C4-2B (cell line): ENCODE measurements around the gene PRKD1.

Source experiments
- H3K27ac ChIP-seq: fragments of 450-650 bp; 2 replicates; pipeline ENCODE4 v1.5.1; 2017
- ZFX ChIP-seq: fragments of 450-650 bp; IDR thresholded peaks from 2 replicates; pipeline ENCODE4 v1.6.1; 2017
- TF ChIP-seq, protein P1 (sequence below): fragments of 450-650 bp; conservative IDR thresholded peaks from 2 replicates; pipeline ENCODE4 v1.5.1; 2017; ENCODE audit warnings: mild to moderate bottlenecking

PRKD1 gene

DNA sequence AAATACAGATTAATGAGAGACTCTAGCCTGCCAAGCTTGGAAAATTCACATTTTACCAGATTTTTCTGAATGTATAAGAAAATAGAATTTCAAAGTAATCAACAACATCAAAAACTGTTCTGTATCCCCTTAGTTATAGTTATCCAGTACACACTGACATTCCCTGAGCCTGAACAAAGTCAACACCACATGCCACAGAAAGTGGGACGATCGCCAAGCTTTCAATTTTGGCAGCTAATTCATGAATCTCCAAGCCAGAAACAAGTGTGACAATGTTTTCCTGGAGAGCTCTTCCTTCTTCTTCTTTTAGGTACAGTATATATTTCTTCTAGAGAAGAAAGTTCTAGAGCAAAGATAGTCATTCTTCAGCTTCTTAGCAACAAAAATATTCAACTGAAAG lies 290.2 kb downstream of the PRKD1 start:
- no peak overlapping the region for H3K27ac ChIP-seq
- TF ChIP-seq ZFX, result no peak
- TF ChIP-seq, protein P1, sequence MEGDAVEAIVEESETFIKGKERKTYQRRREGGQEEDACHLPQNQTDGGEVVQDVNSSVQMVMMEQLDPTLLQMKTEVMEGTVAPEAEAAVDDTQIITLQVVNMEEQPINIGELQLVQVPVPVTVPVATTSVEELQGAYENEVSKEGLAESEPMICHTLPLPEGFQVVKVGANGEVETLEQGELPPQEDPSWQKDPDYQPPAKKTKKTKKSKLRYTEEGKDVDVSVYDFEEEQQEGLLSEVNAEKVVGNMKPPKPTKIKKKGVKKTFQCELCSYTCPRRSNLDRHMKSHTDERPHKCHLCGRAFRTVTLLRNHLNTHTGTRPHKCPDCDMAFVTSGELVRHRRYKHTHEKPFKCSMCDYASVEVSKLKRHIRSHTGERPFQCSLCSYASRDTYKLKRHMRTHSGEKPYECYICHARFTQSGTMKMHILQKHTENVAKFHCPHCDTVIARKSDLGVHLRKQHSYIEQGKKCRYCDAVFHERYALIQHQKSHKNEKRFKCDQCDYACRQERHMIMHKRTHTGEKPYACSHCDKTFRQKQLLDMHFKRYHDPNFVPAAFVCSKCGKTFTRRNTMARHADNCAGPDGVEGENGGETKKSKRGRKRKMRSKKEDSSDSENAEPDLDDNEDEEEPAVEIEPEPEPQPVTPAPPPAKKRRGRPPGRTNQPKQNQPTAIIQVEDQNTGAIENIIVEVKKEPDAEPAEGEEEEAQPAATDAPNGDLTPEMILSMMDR, result no peak

DNA sequence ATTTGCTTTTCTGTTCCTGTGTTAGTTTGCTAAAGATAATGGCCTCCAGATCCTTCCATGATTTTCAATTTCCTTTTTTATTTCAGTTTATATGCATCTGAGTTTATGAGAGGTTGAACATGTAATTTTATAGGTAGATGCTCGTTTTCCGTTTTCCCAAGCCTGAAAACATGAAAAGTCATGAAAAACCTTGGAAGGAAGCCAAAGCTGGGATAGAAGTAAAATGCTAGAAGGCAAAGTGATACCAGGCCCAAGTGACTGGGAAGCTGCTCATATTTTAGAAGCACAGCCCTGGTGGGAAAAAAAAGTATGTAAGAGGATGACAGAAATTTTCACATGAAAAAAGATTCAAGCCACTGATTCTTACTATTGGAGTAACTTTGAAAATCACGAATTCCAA lies 290.8 kb downstream of the PRKD1 start:
- no peak for TF ChIP-seq ZFX
- TF ChIP-seq, protein P1, result no peak
- H3K27ac ChIP-seq, result no peak overlapping the region

DNA sequence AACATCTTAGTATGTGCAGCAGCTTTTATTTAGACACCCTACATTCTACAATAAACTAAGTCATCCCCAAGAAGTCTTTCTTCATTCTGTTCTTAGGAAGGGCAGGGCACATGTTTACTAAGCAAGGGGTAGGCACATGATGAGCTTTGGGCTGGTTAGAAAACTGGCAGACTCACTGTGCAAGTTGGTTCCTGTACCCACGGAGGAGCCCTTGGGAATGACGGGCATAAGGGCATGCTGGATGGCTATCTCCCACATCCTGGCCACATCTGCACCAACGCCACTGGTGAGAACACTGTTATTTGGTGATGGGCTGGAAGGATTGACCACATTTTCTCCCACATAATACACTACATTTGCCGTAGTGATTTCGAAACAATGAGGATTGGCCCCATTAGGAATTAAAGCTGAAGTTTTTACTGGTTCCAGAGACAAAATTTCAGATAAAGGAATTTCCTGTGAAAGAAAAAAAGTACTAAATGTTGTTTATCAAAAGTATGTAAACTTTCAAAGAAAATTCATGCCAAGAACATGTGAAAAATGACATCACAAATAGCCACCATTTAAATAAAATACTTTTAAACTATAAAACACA lies 297.0 kb downstream of the PRKD1 start:
- no peak for TF ChIP-seq ZFX
- TF ChIP-seq, protein P1, result no peak
- no peak overlapping the region for H3K27ac ChIP-seq

DNA sequence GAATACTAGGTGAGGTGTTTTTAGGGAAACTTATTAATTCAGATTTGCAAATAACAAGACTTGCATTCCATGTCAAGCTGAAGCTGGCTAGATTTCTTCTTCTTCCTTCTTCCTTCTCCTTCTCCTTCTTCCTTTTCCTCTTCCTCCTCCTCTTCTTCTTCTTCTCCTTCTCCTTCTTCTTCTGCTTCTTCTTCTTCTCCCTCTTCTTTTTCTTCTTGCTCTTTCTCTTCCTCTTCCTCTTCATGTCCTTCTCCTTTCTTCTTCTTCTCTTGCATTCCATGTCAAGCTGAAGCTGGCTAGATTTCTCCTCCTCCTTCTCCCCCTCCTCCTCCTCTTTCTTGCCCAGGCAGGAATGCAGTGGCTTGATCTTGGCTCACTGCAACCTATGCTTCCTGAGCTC lies 297.8 kb downstream of the PRKD1 start:
- no peak overlapping the region for H3K27ac ChIP-seq
- no peak for TF ChIP-seq ZFX
- TF ChIP-seq, protein P1, result no peak

DNA sequence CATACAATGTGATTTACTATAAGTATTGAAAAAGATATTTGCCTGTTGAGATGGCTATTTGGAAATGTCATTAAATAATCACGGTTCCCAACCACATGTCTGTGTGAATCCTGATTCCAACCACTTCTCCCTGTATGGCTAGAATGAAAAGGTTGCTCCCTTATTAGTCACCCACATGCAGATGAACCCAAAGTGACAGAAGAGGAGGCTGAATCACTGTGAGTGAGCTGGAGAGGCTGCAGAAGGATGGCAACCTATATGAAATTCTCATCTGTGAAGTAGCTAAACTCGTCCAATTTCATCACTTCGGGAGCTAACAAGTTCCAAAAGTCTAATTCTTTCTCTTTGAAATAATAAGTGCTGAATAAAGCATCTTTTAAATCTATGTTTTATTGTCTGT lies 300.5 kb downstream of the PRKD1 start:
- TF ChIP-seq, protein P1, result no peak
- TF ChIP-seq ZFX, result no peak
- H3K27ac ChIP-seq, result no peak overlapping the region

DNA sequence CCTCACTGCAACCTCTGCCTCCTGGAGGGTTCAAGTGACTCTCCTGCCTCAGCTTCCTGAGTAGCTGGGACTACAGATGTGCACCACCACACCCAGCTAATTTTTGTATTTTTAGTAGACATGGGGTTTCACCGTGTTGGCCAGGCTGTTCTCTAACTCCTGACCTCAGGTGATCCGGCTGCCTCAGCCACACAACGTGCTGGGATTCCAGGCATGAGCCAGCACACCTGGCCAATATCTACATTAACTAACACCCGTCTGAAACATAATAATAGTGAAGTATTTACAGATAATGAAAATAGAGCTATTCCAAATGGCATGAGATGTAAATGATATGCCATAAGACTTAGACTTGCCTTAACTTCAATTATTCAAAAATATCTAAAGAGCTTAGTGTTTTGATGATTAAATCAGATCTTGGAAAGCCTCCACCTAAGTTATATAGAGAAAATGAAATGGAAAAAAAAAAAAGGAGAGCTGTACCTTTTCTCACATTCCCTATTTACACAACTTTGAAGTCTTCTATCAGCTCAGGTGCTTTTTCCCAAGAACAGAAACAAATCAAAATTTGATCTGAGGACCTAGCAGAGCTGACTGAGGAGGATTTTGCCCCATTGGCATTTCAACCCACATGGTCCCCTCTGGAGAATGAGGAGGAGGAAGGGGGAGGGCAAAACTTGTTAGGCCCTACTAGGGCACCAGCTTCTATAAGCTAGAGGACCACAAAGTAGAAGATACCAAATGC lies 309.2 kb downstream of the PRKD1 start:
- H3K27ac ChIP-seq, result no peak overlapping the region
- no peak for TF ChIP-seq ZFX
- TF ChIP-seq, protein P1, result no peak

DNA sequence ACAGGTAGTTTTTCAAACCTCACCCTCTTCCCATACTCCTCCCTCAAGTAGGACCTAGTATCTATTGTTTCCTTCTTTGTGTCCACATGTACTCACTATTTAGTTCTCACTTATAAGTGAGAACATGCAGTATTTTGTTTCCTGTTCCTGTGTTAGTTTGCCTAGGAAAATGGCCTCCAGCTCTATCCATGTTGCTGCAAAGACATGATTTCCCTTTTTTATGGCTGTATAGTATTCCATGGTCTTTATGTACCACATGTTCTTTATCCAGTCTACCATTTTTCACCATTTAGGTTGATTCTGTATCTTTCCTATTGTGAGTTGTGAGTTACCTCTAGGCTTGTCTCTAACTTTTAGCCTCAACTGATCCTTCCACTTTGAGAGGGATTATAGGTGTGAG lies 310.7 kb downstream of the PRKD1 start:
- TF ChIP-seq, protein P1, result no peak
- TF ChIP-seq ZFX, result no peak
- H3K27ac ChIP-seq, result no peak overlapping the region
